Measurements from ENCODE around the gene TLR2.

TLR2 gene, protein sequence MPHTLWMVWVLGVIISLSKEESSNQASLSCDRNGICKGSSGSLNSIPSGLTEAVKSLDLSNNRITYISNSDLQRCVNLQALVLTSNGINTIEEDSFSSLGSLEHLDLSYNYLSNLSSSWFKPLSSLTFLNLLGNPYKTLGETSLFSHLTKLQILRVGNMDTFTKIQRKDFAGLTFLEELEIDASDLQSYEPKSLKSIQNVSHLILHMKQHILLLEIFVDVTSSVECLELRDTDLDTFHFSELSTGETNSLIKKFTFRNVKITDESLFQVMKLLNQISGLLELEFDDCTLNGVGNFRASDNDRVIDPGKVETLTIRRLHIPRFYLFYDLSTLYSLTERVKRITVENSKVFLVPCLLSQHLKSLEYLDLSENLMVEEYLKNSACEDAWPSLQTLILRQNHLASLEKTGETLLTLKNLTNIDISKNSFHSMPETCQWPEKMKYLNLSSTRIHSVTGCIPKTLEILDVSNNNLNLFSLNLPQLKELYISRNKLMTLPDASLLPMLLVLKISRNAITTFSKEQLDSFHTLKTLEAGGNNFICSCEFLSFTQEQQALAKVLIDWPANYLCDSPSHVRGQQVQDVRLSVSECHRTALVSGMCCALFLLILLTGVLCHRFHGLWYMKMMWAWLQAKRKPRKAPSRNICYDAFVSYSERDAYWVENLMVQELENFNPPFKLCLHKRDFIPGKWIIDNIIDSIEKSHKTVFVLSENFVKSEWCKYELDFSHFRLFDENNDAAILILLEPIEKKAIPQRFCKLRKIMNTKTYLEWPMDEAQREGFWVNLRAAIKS

DNA sequence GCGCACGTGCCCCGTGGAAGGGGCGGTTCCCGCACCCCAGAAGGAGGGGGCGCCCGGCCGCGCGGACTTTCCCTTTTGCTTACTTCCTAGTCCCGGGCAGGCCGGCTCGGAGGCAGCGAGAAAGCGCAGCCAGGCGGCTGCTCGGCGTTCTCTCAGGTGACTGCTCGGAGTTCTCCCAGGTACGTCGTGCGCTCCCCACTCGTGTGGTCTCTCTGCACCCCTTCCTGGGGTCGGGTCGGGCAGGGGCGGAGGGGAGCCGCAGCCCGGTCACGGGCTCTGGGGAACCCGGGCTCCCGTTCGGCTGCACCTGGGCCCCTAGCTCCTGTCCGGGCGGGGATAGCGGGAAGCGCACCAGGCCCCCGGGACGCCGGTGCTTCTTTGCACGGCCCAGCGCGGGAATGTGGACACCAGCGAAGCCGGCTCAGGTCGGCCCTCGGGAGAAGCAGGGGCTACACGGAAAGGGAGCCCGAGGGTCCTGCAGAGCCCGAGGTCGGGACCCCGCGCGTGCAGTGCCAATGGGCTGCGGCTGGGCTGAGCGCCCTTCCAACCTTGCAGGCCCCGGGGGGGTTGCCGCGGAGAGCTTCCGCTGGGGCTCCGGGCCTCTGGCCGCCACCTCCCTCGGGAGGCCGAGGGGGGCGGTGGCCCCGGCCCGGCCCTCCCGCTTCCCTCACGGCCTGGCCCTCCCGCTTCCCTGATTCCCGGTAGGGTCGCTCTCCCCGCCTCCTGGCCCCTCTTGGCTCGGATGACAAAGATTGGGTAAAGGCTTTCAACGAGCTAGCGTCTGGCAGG is at the start of gene TLR2:
TSS of gene TLR2 (plus strand) at position 99 of the 789 bp plus-strand sequence. CDS start 18,628 bp downstream, outside the sequence.
- no peak for DNase-seq

DNA sequence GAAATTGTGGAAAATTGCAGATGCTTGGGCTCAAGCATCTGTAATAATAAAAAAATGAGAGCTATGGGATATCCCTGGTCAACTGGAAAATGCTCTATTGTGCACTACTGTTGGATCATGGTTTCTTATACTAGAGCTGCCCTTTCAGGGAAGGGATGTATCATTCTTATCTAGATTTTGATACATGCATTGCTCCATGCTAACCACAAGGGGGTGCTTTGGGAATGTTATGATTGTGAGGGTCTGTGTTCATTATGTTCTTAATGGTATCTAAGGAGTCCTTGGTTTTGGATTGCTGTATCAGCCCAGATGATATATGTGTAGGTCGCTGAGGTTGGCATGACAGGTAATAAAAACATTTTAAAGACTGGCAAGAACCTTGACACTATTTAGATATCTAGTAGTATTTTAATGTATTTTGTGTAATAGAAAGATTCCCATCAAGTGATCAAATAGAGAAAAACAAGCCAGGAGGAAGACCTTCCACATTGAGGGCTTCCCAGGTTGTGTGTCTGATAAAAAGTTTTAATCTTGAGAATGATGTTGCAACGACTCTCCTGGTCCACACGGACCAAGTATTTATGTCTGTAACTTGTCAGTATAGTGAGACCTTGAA is 49.2 kb upstream of the TLR2 start:
- no peak for DNase-seq

GRCh38 chr4:153635846-153636245 is 48.2 kb upstream of the TLR2 start:
- no peak for DNase-seq

DNA sequence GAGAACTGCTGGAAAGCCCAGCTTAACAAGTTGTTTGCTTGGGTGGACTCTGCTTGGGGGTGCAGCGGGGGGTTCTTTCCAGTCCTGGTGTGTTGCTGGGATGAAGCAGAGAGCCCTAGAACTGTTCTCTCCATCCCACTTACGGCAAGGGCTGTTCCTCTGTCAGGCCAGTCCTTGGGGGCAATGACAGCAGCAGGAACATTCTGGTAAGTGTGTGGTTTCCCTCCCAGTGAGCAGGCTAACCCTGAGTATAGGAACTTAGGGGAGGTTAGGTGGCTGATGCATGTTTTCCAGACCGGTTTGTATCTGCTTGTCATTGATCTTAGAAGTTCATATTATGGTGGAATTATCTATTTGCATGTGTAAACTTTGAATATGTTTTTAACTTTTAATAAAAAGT is 46.9 kb upstream of the TLR2 start:
- no peak for DNase-seq

DNA sequence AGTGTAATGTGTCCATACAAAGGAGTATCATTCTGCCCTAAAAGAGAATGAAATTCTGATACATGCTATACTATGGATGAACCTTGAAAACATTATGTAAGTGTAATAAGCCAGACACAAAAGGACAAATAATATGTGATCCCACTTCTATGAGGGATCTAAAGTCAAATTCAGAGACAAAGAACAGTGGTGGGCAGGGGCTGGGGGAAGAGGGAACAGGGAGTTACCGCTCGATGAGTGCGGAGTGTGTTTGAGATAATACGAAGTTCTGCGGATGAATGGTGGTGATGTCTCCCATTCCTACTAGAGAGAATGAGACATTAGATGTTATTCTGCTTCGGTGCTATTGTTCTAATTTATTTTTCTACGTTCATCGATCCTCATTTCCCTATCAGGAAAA is 46.1 kb upstream of the TLR2 start:
- DNase-seq: no peak

GRCh38 chr4:153638999-153639398 is 45.1 kb upstream of the TLR2 start:
- no peak for DNase-seq

DNA sequence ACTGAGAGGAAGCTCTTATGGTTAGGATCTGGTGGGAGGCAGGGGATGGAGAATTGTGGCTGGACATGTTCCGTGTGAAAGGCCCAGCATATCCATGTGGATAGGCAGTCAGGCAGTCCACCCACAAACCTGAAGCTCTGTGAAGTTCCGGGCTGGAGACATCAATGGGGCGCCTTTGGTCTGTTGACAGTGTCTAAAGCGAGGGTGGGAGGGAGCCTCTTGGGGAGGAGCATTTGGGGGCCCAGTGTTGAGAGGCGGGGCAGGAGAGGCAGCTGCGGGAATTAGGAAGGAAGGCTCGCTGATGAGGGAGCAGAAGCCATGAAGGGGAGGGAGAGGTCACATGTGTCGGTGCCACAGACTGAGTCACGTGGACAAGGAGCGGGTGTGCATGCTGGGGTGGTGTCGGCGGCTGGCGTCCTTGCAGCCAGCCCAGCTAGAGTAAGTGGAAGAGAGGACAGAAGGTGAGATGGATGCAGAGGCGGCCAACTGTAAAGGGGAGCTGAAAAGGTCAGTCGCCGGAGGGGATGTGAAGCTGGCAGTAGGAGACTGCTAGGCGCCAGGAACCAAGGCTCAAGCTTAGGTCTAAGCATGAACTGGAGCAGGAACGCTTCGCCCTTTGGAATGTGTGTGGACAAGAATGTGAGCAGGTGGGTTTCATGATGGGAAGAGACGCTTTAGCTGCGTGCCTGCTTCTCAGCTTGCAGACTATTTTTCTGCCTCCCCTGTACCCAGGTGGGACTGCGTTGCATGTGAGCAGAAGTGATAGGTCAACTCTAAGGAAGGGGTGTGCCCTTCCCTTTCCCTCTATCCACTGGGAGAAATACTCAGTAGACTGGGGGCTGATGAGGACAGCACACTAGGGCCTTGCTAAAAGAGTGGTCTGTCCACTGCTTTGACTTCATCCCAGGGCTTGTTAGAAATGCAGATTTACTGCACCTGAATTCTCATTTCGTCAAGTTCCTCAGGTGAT is 44.0 kb upstream of the TLR2 start:
- no peak for DNase-seq

DNA sequence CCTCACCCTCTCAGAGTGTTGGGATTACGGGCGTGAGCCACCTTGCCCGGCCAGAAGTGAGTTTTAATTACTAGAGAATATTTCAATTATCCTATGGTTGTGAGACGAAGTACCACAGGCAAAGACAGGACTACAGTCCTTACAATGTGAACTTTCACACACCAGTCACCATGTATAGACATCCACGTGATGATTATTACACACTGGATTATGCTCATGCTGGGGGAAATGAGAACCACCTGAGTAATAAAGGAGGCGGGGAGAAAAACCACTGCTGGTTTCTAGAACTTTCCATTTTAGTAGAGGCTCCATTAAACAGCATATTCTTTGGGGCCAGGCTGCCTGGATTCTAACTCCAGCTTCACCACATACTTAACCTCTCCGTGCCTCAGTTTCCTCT is 42.5 kb upstream of the TLR2 start:
- no peak for DNase-seq

- DNase-seq: no peak
These were observed 40.4 kb upstream of the TLR2 start for GRCh38 chr4:153643406-153644383.

GRCh38 chr4:153645183-153645582 is 38.9 kb upstream of the TLR2 start:
- no peak for DNase-seq

- no peak for DNase-seq
These were observed 37.8 kb upstream of the TLR2 start for GRCh38 chr4:153646261-153646660.

DNA sequence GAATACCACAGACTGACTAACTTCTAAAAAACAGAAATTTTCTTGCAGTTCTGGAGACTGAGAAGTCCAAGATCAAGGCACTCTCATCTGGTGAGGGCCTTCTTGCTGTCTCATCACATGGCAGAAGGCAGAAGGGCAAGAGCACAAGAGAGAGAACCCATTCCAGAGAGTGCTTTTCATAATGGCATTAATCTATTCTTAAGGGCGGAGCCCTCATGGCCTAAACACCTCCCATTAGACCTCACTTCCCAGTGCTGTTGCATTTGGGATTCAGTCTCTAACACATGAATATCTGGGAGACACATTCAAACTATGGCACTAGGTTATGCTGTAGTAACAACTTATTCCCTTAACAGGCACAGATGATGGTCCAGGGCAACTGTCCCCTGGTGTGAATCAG is 37.1 kb upstream of the TLR2 start:
- no peak for DNase-seq

GRCh38 chr4:153647975-153648374 is 36.1 kb upstream of the TLR2 start:
- DNase-seq: no peak

- DNase-seq: no peak
These were observed 34.5 kb upstream of the TLR2 start for GRCh38 chr4:153649572-153649991.

DNA sequence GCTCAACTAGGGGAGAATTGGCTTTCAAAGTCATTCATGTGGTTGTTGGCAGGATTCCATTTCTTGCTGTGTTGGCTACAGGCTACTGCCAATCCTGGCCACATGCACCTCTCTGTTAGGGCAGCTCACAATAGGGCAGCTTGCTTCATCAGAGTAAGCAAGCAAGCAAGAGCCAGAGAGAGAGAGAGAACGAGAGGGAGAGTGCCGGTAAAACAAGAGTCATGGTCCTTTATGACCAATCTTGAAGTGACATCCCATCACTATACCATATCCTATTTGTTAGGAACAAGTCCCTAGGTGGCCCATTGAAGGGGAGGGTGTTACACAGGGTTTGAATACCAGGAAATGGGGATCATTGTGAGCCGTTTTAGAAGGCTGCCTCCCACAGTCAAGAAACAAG is 33.0 kb upstream of the TLR2 start:
- DNase-seq: no peak

GRCh38 chr4:153651587-153651986 is 32.5 kb upstream of the TLR2 start:
- DNase-seq: no peak

- no peak for DNase-seq
These were observed 31.9 kb upstream of the TLR2 start for GRCh38 chr4:153652051-153652784.

DNA sequence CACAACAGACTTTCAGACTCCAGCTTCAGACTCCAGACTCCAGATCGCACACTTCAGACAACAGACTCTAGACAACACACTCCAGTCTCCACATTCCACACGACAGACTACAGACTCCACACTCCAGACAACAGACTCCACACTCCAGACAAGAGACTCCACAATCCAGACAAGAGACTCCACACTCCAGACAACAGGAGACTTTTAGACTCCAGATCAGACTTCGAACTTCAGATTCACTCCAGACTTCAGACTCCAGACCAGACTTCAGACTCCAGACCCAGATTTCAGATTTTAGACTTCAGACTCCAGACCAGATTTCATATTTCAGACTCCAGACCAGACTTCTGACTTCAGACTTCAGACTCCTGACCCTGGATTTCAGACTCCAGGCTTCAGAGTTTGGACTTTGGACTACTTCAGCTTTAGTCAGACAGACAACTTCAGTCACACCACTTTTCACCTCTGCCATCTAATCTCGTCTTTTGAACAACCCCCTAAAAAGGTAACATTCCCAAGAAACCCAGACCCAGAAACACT is 29.0 kb upstream of the TLR2 start:
- DNase-seq: no peak

GRCh38 chr4:153655928-153656327 is 28.2 kb upstream of the TLR2 start:
- DNase-seq: no peak

All from T1000 (cell line).